GM08714 (cell line): Measurements from ENCODE around the gene PDE2A.

ENCODE experiments used
- H3K4me3 ChIP-seq: fragments of 200-500 bp; sonication (Bioruptor generic); 2 replicates; pipeline ENCODE4 v1.5.1; 2014; ENCODE audit warnings: mild to moderate bottlenecking, low read length, inconsistent platforms
- ZNF274 ChIP-seq: IDR thresholded peaks from 2 replicates; pipeline ENCODE4 v1.6.1; 2012; ENCODE audit warnings: mild to moderate bottlenecking, low read depth, low read length

PDE2A gene

DNA sequence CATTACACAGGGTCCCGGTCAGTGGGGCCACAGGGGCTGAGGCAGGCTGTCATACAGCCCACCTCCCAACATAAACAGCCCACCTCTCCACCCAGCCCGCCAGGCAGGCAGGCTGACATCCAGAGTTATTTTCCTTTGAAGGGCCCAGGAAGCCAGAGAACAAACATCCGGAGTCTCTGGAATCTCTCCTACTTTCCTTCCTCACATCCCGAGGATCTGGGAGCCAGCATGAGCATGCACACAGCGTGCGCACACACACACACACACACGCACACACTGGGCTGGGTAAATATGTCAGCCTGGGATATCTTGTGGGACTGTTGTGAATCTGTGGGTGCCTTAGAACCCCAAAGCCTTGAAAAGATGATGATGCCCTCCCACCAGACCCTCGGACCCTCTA lies 55.4 kb downstream of the PDE2A start:
- H3K4me3 ChIP-seq: no peak overlapping the region
- no peak for TF ChIP-seq ZNF274

DNA sequence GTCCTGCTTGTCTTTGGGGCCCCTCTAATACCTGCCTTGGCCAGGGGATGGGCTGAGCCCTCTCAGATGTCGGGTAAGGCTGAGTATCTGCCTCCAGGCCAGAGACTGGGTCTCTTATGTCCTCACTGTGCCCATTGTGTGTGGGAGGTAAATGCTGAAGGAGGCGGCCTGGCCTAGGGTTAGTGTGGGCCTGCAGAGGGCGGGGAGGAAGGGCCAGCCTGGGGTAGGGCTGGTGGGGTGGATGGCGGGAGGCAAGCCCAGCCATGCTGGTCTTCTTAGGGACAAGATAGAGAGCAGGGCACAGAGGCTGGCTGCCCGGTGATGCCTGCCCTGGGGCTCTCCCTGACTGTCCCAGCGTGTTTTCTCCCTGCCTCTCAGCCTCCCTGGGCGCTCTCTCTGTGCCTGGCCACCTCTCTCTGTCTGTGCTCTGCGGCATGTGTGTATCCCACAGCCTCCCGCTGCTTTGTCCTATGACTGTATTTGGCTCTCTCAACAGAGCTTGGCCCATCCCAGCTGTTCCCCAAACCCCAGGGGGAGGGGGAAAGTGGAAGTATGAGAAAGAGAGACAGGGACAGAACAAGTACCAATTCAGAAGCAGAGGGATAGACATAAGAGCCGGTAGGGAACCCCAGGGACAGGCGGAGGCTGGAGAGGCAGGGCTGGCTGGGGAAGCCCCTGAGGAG lies 57.0 kb downstream of the PDE2A start:
- no peak for TF ChIP-seq ZNF274

DNA sequence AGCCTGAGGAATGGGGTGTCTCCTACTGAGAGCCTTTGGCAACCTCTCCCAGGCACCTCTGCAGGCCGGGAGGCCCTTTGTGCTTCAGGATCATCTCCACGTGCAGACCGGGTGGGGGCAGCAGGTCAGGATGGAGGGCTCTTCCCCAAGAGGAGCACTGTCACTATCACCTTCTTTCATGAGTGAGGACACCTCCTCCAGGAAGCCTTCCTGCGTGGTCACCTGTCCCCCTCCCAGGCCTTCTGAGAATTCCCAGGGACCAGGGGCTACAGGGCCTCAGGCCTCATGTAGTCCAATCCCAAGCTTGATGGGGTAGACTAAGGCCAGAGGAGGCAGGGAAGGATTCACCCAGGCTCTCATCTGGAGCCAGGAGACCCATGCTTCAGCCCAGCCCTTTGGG lies 57.6 kb downstream of the PDE2A start:
- TF ChIP-seq ZNF274: no peak

More for the DNA sequence above, 57.0 kb downstream of the PDE2A start:
- no peak overlapping the region for H3K4me3 ChIP-seq

DNA sequence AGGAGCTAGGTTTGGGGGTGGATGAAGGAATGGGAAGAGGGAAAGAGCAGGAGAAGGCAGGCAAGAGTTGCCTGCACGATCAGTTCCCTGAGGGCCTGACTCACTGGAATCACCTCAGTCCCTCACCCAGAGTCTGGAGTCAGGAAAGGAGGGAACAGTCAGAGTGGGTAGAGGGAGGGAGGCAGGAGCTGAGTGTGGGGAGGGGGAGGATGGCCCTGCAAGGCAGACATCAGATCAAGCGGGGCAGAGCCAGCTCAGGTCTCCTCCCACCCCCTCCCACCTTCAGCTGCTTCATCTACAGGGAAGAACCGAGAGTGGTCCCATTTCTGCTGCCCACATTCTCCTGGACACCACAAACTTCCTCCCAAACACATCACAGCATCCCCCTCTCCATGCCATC lies 58.9 kb downstream of the PDE2A start:
- no peak overlapping the region for H3K4me3 ChIP-seq
- TF ChIP-seq ZNF274: no peak

More for the DNA sequence above, 57.6 kb downstream of the PDE2A start:
- H3K4me3 ChIP-seq: no peak overlapping the region

DNA sequence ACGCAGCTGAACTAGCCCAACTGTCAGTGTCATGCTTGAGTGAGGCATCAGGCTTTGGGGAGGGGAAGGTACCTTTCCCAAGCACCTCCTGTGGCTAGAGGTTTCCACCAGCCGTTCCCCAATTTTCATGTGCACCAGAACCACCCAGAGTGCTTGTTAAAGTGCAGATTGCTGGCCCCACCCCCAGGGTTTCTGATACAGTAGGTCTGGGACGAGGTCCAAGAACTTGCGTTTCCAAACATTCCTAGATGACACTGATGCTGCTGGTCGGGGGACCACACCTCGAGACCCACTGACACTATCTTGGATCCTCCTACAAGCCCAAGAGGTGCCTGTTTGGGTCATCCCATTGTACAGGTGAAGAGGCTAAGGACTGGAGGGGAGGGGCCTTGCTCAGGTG lies 59.8 kb downstream of the PDE2A start:
- TF ChIP-seq ZNF274: no peak
- no peak overlapping the region for H3K4me3 ChIP-seq

DNA sequence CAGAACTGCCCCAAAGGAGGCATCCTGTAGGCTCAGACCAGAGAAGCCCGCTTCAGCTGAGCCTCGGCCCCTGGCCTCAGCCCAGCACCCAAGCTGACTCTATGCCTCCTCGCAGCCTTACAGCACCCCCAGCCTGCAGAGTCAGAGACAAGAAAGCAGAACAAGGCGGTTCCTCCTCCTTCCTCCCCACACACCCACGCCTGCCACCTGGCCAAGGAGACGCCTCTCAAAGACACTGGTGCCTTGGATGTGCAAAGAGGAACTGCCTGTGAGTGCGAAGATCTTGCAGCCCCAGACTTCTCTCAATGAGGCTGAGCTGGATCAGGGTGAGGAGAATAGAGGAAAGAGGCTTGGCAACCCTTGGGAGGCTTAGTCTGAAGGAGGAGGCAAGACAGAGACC lies 60.2 kb downstream of the PDE2A start:
- no peak overlapping the region for H3K4me3 ChIP-seq
- no peak for TF ChIP-seq ZNF274

DNA sequence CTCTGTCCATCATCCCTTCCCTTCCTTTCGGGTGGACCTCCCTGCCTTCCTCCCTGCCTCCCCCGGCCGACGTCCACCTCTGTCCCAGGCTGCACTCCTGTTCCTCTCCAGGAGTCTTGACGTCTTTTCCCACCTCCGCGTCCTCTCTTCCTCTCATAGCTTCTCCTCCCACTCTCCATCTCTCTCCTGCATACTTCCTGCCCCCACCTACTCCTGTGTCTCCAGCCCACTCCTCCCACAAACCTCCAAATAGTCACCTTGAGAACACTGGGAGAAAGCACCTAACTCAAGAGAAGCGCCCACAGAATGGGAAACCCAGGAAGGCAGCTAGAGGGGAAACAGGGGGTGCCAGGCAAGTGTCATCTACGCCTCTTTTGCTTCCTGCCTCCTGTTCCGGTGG lies 60.8 kb downstream of the PDE2A start:
- TF ChIP-seq ZNF274: no peak
- no peak overlapping the region for H3K4me3 ChIP-seq

DNA sequence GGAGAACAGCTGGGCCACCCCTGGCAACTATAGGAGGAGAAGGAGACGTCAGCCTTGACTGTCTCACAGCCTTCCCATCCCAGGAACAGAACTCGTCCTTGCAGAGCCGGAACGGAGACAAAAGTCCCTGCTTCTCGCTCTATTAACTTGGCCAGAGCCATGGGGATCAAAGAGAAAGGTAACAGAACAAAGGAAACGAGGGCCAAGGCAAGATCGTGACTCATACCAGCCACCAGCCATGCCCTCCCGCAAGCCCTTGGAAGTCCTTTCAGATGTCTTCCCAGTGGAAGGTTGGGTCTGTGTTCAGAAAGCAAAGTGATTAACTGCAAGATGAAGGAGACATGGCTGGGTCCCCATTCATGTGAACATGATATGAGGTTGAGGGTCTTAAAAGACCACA lies 64.7 kb downstream of the PDE2A start:
- H3K4me3 ChIP-seq: no peak overlapping the region
- no peak for TF ChIP-seq ZNF274

DNA sequence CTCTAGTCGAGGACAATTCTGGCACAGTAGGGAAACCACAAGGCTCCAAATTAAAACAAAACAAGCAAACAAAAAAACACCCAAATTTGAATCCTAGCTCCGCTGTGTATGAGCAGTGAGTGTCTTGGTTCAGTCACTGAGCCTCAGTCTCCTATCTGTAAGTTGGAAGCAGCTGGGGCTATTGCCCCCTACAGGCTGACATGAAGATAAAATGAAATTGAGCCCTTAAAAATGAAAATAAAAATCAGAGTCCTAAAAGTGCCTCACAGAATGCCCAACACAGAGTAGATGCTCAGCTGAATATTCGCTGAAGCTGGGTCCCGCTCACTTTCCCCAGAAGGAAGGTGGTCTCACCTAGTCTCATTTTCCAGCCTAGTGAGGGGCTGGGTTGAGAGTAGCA lies 65.2 kb downstream of the PDE2A start:
- no peak for TF ChIP-seq ZNF274
- no peak overlapping the region for H3K4me3 ChIP-seq

DNA sequence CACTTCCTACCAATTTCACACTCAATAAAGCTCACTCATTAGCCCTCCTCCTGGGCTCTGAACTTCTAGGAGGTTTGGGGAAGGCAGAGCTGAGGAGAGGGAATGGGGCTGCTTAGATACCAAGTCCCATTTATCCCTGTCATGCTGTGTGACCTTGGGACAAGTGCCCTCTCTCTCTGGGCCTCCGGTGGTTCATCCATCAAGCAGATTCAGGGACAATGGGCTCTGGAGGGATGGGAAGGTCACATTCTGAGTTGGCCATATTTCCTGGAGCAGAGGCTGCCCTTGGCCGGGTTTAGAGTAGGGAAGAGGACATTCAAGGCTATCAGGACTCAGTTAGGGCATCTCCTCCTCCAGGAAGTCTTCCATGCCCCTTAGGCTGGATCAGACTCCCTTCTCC lies 66.7 kb downstream of the PDE2A start:
- TF ChIP-seq ZNF274: no peak
- no peak overlapping the region for H3K4me3 ChIP-seq

DNA sequence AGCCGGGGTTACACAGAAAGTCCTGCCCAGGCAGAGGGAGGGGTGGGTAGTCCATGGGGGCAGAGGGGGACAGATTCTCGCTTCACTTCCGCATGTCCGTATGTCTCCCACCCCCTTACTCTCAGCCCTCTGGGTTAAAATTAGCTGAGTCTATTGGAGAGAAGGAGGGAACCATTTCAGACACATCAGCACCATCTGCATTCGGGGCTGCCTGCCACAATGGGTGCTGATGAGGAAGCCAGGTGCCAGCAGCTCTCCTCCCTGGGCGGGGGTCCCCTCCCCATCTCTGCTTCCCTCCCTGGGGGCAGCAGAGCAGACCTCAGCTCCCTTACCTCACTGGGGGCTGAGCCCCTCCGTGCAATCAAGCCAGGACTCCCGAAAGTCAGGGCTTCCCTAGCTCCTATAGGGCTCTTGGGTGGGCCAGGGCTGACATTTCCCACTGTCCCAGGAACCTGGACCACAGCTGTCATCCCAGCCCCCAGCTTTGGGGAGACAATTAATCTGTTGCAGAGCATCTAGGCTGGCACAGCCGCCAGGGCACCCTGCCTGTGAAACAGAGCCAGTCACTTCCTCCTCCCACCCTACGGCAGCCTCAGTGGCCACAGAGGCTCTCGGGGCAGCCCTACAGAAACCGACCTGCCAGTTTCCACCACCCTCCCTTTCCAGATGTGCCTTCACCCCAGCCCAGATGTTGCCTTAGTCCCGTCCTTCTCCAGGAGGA lies 67.3 kb downstream of the PDE2A start:
- H3K4me3 ChIP-seq: no peak overlapping the region

DNA sequence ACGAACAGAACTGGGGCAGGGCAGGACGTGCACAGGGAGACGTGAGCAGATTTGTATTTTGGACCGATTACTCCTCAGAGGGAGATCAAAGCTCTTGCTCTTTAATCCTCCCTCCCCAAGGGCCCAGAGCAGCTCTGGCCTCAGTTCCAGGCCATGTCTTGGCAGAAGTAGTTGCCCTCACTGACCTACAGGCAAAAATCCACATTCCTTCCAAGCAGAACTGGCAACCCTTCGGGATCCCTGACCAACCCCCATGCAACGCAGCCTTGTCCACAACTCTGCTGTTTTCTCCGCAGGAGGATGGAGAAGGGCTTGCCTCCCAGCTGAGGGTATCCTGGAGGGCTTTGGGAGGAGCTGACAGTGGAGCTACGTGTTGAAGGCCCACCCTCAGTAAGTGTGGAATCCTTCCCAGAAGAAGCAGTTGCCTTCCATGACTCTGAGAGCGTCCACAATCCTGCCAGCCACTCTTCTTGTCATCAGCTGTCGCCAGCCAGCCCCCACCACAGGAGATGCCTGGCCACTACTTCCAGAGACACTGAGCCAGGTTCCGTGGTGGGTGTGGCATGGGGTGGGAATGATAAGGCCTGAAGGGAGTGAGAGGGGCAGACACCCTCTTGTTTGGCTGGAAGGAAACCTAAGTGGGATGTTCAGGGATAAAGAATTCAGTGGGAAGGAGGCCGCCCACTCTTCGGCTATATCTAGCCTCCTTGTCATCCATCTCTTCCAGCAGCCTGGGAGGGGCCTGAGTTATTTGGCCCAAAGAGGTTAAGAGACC lies 68.1 kb downstream of the PDE2A start:
- no peak overlapping the region for H3K4me3 ChIP-seq
- no peak for TF ChIP-seq ZNF274

More for the DNA sequence above, 67.3 kb downstream of the PDE2A start:
- TF ChIP-seq ZNF274: no peak

DNA sequence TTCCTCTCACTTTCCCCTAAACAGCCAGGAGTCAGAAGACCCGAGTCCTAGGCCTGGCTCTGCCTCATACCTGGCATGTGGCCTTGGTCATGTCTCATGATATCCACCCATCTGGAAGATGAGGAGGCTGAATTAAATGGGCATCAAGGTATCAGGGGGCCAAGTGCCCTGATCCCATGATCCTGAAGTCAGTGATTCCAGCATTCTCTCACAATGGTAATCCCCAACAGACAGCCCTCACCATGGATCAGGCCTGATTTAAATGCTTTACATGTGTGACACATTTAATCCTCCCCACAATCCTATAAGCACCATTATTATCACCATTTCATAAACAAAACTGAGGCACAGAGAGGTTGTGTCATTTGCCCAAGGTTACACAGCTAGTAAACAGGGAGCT lies 70.0 kb downstream of the PDE2A start:
- TF ChIP-seq ZNF274: no peak
- H3K4me3 ChIP-seq: no peak overlapping the region

DNA sequence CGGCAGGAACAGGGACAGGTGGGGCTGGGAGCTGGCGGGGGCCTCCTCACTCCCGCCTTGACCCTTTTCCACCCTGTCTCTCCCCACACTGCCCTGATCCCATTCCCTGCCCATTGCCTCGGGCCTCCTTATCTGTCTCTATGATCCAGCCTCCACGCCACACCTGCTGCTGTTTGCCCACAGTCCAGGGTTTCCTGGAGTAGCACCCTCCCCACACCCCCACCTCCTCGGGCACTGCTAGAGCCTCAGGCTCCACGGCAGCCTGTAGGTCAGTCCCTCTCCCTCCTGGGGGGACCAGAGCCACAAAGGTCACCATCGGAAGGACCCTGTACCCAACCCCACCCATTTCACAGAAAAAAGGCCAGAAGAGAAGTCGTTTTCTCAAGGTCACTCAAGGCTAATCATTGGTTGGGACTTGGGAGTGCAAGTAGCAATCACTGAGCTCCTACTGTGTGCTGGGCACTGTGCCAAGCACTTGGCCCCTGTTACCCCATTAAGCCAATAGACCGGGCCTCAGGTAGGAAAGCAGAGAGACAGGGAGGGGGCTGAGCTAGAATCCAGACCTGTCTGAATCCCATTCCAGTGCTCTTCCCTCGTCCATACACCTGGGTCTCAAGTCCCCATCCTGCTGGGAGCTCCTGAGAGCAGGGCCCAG lies 71.8 kb downstream of the PDE2A start:
- no peak overlapping the region for H3K4me3 ChIP-seq
- no peak for TF ChIP-seq ZNF274
